ENCODE results near the gene EP300. TPM values are rescaled to one million over a fixed set of nuclear protein-coding genes. Genes with fewer than 3 reads are reported as not detected.

The EP300 gene
- total RNA-seq, 5 donors from 2014 or later (not counting 1 experiment from before 2014, with no cell fraction given): 97.6 to 161 (median 101) TPM

DNA sequence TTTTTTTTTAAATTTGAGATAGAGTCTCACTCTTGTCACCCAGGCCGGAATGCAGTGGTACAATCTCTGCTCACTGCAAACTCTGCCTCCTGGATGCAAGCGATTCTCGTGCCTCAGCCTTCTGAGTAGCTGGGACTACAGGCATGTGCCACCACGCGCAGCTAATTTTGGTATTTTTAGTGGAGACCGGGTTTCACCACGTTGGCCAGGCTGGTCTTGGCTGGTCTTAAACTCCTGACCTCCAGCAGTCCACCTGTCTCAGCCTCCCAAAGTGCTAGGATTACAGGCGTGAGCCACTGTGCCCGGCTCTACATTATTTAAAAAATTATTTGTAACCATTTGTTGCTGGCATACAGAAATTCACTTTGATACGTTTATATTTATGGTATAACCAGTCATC lies 18.6 kb downstream of the EP300 start:
- ChIA-PET POLR2A (interaction anchor here in 1 of 2 donors (0.7 kb wide), 1 partner anchor 148 kb away, joined by 9 read pairs; no protein-coding TSS in a partner anchor), CTCF (no interaction called here)
- H3K4me1 Mint-ChIP-seq: peaks cover 60 to 63% (median 63%) of the 10 kb centered on the region in 3 donors
- Histone ChIP-seq H3K9me3 (no peaks in the 10 kb centered on the region), H3K36me3 (ENCODE audit: control insufficient read depth in 2 of 2, extremely low read depth in 1 of 2, insufficient read depth in 1 of 2, low read length in 1 of 2) (peaks cover 0 to 22% of the 10 kb centered on the region in 2 donors), H3K4me3 (ENCODE audit: control insufficient read depth in 1 of 2, extremely low read depth in 1 of 2, low read length in 1 of 2) (no peak overlapping the region), H3K27ac (ENCODE audit: low read length) (no peak overlapping the region), H3K4me1 (ENCODE audit: control insufficient read depth in 1 of 2, extremely low read depth in 1 of 2, insufficient read depth in 2 of 2, low read length in 2 of 2) (peaks cover 0 to 31% of the 10 kb centered on the region in 2 experiments), H3K27me3 (replicated peaks in 1 of 2; ENCODE audit: control insufficient read depth in 2 of 2, extremely low read depth in 1 of 2, insufficient read depth in 2 of 2, low read length in 1 of 2) (no peaks in the 10 kb centered on the region)
- DNase-seq (no peak), ATAC-seq (replicated peaks in 1 of 4) (no peak)
- no peak overlapping the region for H3K4me3 Mint-ChIP-seq
- peaks cover 24% of the 10 kb centered on the region for H3K36me3 Mint-ChIP-seq
- no peaks in the 10 kb centered on the region for H3K27me3 Mint-ChIP-seq
- 94% methylated on average over 7 of the region's 10 CpGs for WGBS (ENCODE audit: insufficient coverage)
- no peak overlapping the region for H3K27ac Mint-ChIP-seq
- no peaks in the 10 kb centered on the region for H3K9me3 Mint-ChIP-seq

DNA sequence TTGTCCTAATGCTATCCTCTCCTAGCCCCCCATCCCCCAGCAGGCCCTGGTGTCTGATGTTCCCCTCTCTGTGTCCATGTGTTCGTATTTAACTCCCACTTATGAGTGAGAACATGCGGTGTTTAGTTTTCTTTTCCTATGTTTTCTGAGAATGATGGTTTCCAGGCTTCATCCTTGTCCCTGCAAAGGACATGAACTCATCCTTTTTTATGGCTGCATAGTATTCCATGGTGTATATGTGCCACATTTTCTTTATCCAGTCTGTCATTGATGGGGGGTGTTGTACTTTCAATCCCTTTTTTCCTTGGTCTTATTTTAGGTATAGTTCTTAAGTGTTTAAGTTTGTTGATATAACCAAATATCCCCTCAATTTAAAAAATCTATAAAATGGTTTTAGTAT lies 23.9 kb downstream of the EP300 start:
- CTCF ChIA-PET: interaction anchor here in 1 of 2 donors (2.0 kb wide), 1 partner anchor 193 kb away, joined by 7 read pairs; no protein-coding TSS in a partner anchor
- peaks cover 45% of the 10 kb centered on the region for H3K36me3 Mint-ChIP-seq
- no CpG with 5 or more reads among the region's 2 CpGs for WGBS (ENCODE audit: insufficient coverage)

DNA sequence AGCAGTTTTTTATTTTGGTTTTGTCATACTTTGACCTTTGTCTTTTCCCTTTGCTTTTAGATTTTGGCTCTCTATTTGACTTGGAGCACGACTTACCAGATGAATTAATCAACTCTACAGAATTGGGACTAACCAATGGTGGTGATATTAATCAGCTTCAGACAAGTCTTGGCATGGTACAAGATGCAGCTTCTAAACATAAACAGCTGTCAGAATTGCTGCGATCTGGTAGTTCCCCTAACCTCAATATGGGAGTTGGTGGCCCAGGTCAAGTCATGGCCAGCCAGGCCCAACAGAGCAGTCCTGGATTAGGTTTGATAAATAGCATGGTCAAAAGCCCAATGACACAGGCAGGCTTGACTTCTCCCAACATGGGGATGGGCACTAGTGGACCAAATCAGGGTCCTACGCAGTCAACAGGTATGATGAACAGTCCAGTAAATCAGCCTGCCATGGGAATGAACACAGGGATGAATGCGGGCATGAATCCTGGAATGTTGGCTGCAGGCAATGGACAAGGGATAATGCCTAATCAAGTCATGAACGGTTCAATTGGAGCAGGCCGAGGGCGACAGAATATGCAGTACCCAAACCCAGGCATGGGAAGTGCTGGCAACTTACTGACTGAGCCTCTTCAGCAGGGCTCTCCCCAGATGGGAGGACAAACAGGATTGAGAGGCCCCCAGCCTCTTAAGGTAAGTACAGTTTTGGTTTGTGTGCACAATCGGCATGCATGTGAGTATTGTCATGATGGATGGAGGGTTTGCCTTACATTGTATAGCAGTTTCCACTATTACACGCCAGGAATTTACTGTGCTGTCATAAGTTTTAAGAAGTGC lies 25.0 kb downstream of the EP300 start:
- Mint-ChIP-seq H3K36me3 (peaks cover 46% of the 10 kb centered on the region), H3K27ac (peak overlapping the region in 1 of 2 donors; percentile 25), H3K4me1 (peaks cover 62 to 64% (median 63%) of the 10 kb centered on the region in 3 donors), H3K27me3 (no peaks in the 10 kb centered on the region), H3K4me3 (no peak overlapping the region), H3K9me3 (no peaks in the 10 kb centered on the region)
- ChIA-PET POLR2A (no interaction called here), CTCF (no interaction called here)
- no peak overlapping the region for H3K27ac ChIP-seq (ENCODE audit: low read length)
- H3K4me3 ChIP-seq (ENCODE audit: control insufficient read depth in 1 of 2, extremely low read depth in 1 of 2, low read length in 1 of 2): no peak overlapping the region
- H3K4me1 ChIP-seq (ENCODE audit: control insufficient read depth in 1 of 2, extremely low read depth in 1 of 2, insufficient read depth in 2 of 2, low read length in 2 of 2): peaks cover 0 to 18% of the 10 kb centered on the region in 2 experiments
- H3K36me3 ChIP-seq (ENCODE audit: control insufficient read depth in 2 of 2, extremely low read depth in 1 of 2, insufficient read depth in 1 of 2, low read length in 1 of 2): peaks cover 9 to 52% of the 10 kb centered on the region in 2 donors
- DNase-seq (no peak), ATAC-seq (replicated peaks in 1 of 4) (no peak)
- no peaks in the 10 kb centered on the region for H3K27me3 ChIP-seq (replicated peaks in 1 of 2; ENCODE audit: control insufficient read depth in 2 of 2, extremely low read depth in 1 of 2, insufficient read depth in 2 of 2, low read length in 1 of 2)
- H3K9me3 ChIP-seq: no peaks in the 10 kb centered on the region
- WGBS (ENCODE audit: insufficient coverage): 93% methylated on average over 7 of the region's 9 CpGs

More for the DNA sequence above, 23.9 kb downstream of the EP300 start:
- H3K27ac Mint-ChIP-seq: no peak overlapping the region
- H3K27me3 Mint-ChIP-seq: no peaks in the 10 kb centered on the region
- DNase-seq: no peak
- ATAC-seq (replicated peaks in 1 of 4): no peak
- Histone ChIP-seq H3K27me3 (replicated peaks in 1 of 2; ENCODE audit: control insufficient read depth in 2 of 2, extremely low read depth in 1 of 2, insufficient read depth in 2 of 2, low read length in 1 of 2) (no peaks in the 10 kb centered on the region), H3K4me1 (ENCODE audit: control insufficient read depth in 1 of 2, extremely low read depth in 1 of 2, insufficient read depth in 2 of 2, low read length in 2 of 2) (peaks cover 0 to 22% of the 10 kb centered on the region in 2 experiments), H3K4me3 (ENCODE audit: control insufficient read depth in 1 of 2, extremely low read depth in 1 of 2, low read length in 1 of 2) (no peak overlapping the region), H3K9me3 (no peaks in the 10 kb centered on the region), H3K36me3 (ENCODE audit: control insufficient read depth in 2 of 2, extremely low read depth in 1 of 2, insufficient read depth in 1 of 2, low read length in 1 of 2) (peaks cover 9 to 54% of the 10 kb centered on the region in 2 donors), H3K27ac (ENCODE audit: low read length) (no peak overlapping the region)
- no peak overlapping the region for H3K4me3 Mint-ChIP-seq
- H3K9me3 Mint-ChIP-seq: no peaks in the 10 kb centered on the region
- POLR2A ChIA-PET: no interaction called here
- peaks cover 57 to 60% (median 59%) of the 10 kb centered on the region in 3 donors for H3K4me1 Mint-ChIP-seq

DNA sequence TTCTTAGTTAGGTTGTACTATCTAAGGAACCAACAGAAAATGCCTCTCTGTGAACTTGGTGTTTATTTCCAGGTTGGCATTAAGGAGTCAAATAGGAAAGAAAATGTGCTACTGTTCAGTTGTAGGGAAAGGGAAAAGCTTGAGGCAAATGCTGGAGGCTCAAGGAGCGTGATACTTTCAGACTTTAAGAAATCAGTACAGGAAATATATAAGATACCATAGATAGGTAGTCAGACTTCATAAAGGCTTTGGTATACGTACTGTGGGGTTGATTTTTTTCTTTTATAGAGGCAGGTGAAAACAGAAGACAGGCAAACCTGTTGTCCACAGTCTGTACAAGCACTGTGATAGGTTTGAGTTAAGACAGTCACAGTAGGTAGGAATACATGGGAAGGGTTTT lies 30.8 kb downstream of the EP300 start:
- Mint-ChIP-seq H3K36me3 (peaks cover 42% of the 10 kb centered on the region), H3K27ac (peak overlapping the region; percentile 45 to 60), H3K9me3 (no peaks in the 10 kb centered on the region), H3K4me3 (no peak overlapping the region), H3K27me3 (no peaks in the 10 kb centered on the region), H3K4me1 (peaks cover 34 to 41% (median 41%) of the 10 kb centered on the region in 3 donors)
- POLR2A ChIA-PET: no interaction called here
- no peaks in the 10 kb centered on the region for H3K9me3 ChIP-seq
- no peaks in the 10 kb centered on the region for H3K27me3 ChIP-seq (replicated peaks in 1 of 2; ENCODE audit: control insufficient read depth in 2 of 2, extremely low read depth in 1 of 2, insufficient read depth in 2 of 2, low read length in 1 of 2)
- whole genome bisulfite sequencing (ENCODE audit: insufficient coverage): 50% methylated on average over 1 of the region's 2 CpGs
- no peak overlapping the region for H3K4me3 ChIP-seq (ENCODE audit: control insufficient read depth in 1 of 2, extremely low read depth in 1 of 2, low read length in 1 of 2)
- H3K36me3 ChIP-seq (ENCODE audit: control insufficient read depth in 2 of 2, extremely low read depth in 1 of 2, insufficient read depth in 1 of 2, low read length in 1 of 2): peaks cover 3 to 67% of the 10 kb centered on the region in 2 donors
- H3K4me1 ChIP-seq (ENCODE audit: control insufficient read depth in 1 of 2, extremely low read depth in 1 of 2, insufficient read depth in 2 of 2, low read length in 2 of 2): peaks cover 0 to 7% of the 10 kb centered on the region in 2 experiments
- no peak for DNase-seq
- H3K27ac ChIP-seq (ENCODE audit: low read length): no peak overlapping the region
- no peak for ATAC-seq (replicated peaks in 1 of 4)
- CTCF ChIA-PET: interaction anchor here (0.6 to 1.2 kb wide), 2 partner anchors 28 to 174 kb away, joined by 3 to 12 read pairs; no protein-coding TSS in a partner anchor

DNA sequence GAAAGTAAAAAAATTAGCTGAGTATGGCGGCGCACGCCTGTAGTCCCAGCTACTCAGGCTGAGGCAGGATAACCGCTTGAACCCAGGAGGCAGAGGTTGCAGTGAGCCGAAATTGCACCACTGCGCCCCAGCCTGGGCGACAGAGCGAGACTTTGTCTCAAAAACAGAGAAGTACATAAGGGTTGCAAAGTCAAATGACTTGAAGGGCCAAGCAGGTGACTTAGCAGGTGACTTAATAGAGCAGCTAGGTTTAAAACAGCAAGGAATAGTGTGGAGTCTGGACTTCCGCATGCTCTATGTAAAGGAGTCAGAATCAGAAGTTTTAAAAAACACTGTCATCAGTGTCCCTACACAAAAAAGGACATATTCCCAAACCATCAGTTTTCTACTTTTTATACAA lies 31.7 kb downstream of the EP300 start:
- Histone ChIP-seq H3K4me3 (ENCODE audit: control insufficient read depth in 1 of 2, extremely low read depth in 1 of 2, low read length in 1 of 2) (no peak overlapping the region), H3K9me3 (no peaks in the 10 kb centered on the region), H3K36me3 (ENCODE audit: control insufficient read depth in 2 of 2, extremely low read depth in 1 of 2, insufficient read depth in 1 of 2, low read length in 1 of 2) (peaks cover 0 to 68% of the 10 kb centered on the region in 2 donors), H3K27me3 (replicated peaks in 1 of 2; ENCODE audit: control insufficient read depth in 2 of 2, extremely low read depth in 1 of 2, insufficient read depth in 2 of 2, low read length in 1 of 2) (no peaks in the 10 kb centered on the region), H3K27ac (ENCODE audit: low read length) (no peak overlapping the region), H3K4me1 (ENCODE audit: control insufficient read depth in 1 of 2, extremely low read depth in 1 of 2, insufficient read depth in 2 of 2, low read length in 2 of 2) (peaks cover 0 to 7% of the 10 kb centered on the region in 2 experiments)
- DNase-seq: no peak
- no peak for ATAC-seq (replicated peaks in 1 of 4)
- ChIA-PET POLR2A (no interaction called here), CTCF (no interaction called here)
- peaks cover 38% of the 10 kb centered on the region for H3K36me3 Mint-ChIP-seq
- H3K9me3 Mint-ChIP-seq: no peaks in the 10 kb centered on the region
- H3K27me3 Mint-ChIP-seq: no peaks in the 10 kb centered on the region
- H3K4me3 Mint-ChIP-seq: no peak overlapping the region
- 98% methylated on average over 8 of the region's 9 CpGs for WGBS (ENCODE audit: insufficient coverage)
- H3K4me1 Mint-ChIP-seq: peaks cover 30 to 41% (median 37%) of the 10 kb centered on the region in 3 donors
- H3K27ac Mint-ChIP-seq: peak overlapping the region in 1 of 2 donors; percentile 23

DNA sequence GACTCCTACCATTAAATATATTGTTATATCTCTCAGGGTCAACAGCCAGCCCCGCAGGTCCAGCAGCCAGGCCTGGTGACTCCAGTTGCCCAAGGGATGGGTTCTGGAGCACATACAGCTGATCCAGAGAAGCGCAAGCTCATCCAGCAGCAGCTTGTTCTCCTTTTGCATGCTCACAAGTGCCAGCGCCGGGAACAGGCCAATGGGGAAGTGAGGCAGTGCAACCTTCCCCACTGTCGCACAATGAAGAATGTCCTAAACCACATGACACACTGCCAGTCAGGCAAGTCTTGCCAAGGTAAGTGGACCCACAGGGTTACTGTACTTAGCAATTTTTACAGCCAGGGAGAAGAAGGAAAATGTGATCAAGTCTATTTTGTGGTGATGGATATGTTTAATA lies 35.1 kb downstream of the EP300 start:
- Histone ChIP-seq H3K9me3 (no peaks in the 10 kb centered on the region), H3K36me3 (ENCODE audit: control insufficient read depth in 2 of 2, extremely low read depth in 1 of 2, insufficient read depth in 1 of 2, low read length in 1 of 2) (peaks cover 6 to 80% of the 10 kb centered on the region in 2 donors), H3K4me3 (ENCODE audit: control insufficient read depth in 1 of 2, extremely low read depth in 1 of 2, low read length in 1 of 2) (no peak overlapping the region), H3K27me3 (replicated peaks in 1 of 2; ENCODE audit: control insufficient read depth in 2 of 2, extremely low read depth in 1 of 2, insufficient read depth in 2 of 2, low read length in 1 of 2) (no peaks in the 10 kb centered on the region), H3K27ac (ENCODE audit: low read length) (no peak overlapping the region), H3K4me1 (ENCODE audit: control insufficient read depth in 1 of 2, extremely low read depth in 1 of 2, insufficient read depth in 2 of 2, low read length in 2 of 2) (peaks cover 0 to 3% of the 10 kb centered on the region in 2 experiments)
- WGBS (ENCODE audit: insufficient coverage): 97% methylated on average over 3 of the region's 5 CpGs
- Mint-ChIP-seq H3K9me3 (no peaks in the 10 kb centered on the region), H3K27me3 (no peaks in the 10 kb centered on the region), H3K27ac (no peak overlapping the region), H3K36me3 (peaks cover 42% of the 10 kb centered on the region), H3K4me3 (no peak overlapping the region), H3K4me1 (peaks cover 9 to 11% (median 10%) of the 10 kb centered on the region in 3 donors)
- peak in 1 of 35 experiments; percentile 2 for DNase-seq
- ATAC-seq (replicated peaks in 1 of 4): no peak
- CTCF ChIA-PET: interaction anchor here in 1 of 2 donors (0.6 kb wide), 2 partner anchors 19 to 216 kb away, joined by 5 to 6 read pairs; no protein-coding TSS in a partner anchor
- POLR2A ChIA-PET: no interaction called here

Measured in T-cell (primary cell).